Keratinocyte (primary cell): ENCODE results near the gene ZFP3. TPM values are rescaled to one million over a fixed set of nuclear protein-coding genes. Genes with fewer than 3 reads are reported as not detected.
"Not testable (repeated sequence)": the region's sequence is repeated elsewhere in the genome, so short reads cannot be mapped to it uniquely, and the experiment has no call there.

Experiments
- DNase-seq: peaks from one replicate; pipeline ENCODE4 v3.0.0-alpha.2; 2011; ENCODE audit warnings: low read depth, missing footprints, low spot score
- FAIRE-seq: peaks from 2 replicates; lab custom pipeline; 2011; peaks lifted over from hg19 to GRCh38; lab: Jason Lieb, UNC
- H2AFZ ChIP-seq: 2 replicates; pipeline ENCODE4 v1.6.0; 2012; ENCODE audit warnings: low read length, control low read depth, inconsistent platforms; ENCODE audit not compliant: control insufficient read depth
- H3K27ac ChIP-seq: 2 replicates; pipeline ENCODE4 v1.5.1; 2011; ENCODE audit warnings: low read length; ENCODE audit not compliant: control insufficient read depth, insufficient read depth
- H3K27me3 ChIP-seq: 3 replicates; pipeline ENCODE4 v1.6.0; 2011; ENCODE audit warnings: low read length; ENCODE audit not compliant: control insufficient read depth, insufficient read depth; ENCODE audit errors: extremely low read depth
- H3K36me3 ChIP-seq, 2 experiments: 2 replicates in 1 of 2; 3 replicates in 1 of 2; pipeline ENCODE4 v1.5.1; 2011; ENCODE audit warnings: low read length in 2 of 2, mild to moderate bottlenecking in 1 of 2; ENCODE audit not compliant: control insufficient read depth in 2 of 2, insufficient read depth in 2 of 2; ENCODE audit errors: extremely low read depth in 1 of 2
- H3K4me1 ChIP-seq: 3 replicates; pipeline ENCODE4 v1.5.1; 2011; ENCODE audit warnings: low read length; ENCODE audit not compliant: control insufficient read depth, insufficient read depth; ENCODE audit errors: extremely low read depth
- H3K4me2 ChIP-seq: 3 replicates; pipeline ENCODE4 v1.6.0; 2011; ENCODE audit warnings: low read depth, low read length; ENCODE audit not compliant: control insufficient read depth, insufficient read depth; ENCODE audit errors: extremely low read depth
- H3K4me3 ChIP-seq, 3 experiments: fragments of 200-600 bp in 1 of 3; sonication (generic) in 1 of 3; 2 replicates in 2 of 3; 3 replicates in 1 of 3; pipeline ENCODE4 v1.5.1; 2011 to 2016; ENCODE audit warnings: low read length in 3 of 3, mild to moderate bottlenecking in 3 of 3, control low read depth in 2 of 3, inconsistent platforms in 1 of 3, low read depth in 1 of 3, mixed read lengths in 1 of 3, mixed run types in 1 of 3, moderate library complexity in 1 of 3; ENCODE audit not compliant: control insufficient read depth in 2 of 3, insufficient read depth in 2 of 3; ENCODE audit errors: extremely low read depth in 1 of 3
- H3K79me2 ChIP-seq: 2 replicates; pipeline ENCODE4 v1.6.0; 2012; ENCODE audit warnings: low read length; ENCODE audit not compliant: control insufficient read depth, insufficient read depth
- H3K9ac ChIP-seq: 3 replicates; pipeline ENCODE4 v1.6.0; 2011; ENCODE audit warnings: low read length; ENCODE audit not compliant: control insufficient read depth, insufficient read depth; ENCODE audit errors: extremely low read depth
- H3K9me1 ChIP-seq: 3 replicates; pipeline ENCODE4 v1.6.0; 2011; ENCODE audit warnings: low read length; ENCODE audit not compliant: control insufficient read depth, insufficient read depth; ENCODE audit errors: extremely low read depth
- H3K9me3 ChIP-seq: 2 replicates; pipeline ENCODE4 v1.5.1; 2012; ENCODE audit warnings: low read depth, low read length; ENCODE audit not compliant: control insufficient read depth
- H4K20me1 ChIP-seq: 3 replicates; pipeline ENCODE4 v1.6.0; 2011; ENCODE audit warnings: low read length; ENCODE audit not compliant: control insufficient read depth, insufficient read depth; ENCODE audit errors: extremely low read depth
- CTCF ChIP-seq, 3 experiments: IDR thresholded peaks in 1 of 3; conservative IDR thresholded peaks in 1 of 3; optimal IDR thresholded peaks in 1 of 3; 2 replicates in 2 of 3; 3 replicates in 1 of 3; pipeline versions ENCODE3 to v1.5.1; 2011; ENCODE audit warnings: low read length in 3 of 3, mild to moderate bottlenecking in 3 of 3, moderate library complexity in 2 of 3, control low read depth in 1 of 3, inconsistent platforms in 1 of 3; ENCODE audit not compliant: insufficient read depth in 2 of 3; ENCODE audit errors: extremely low read depth in 1 of 3
- EZH2 ChIP-seq: IDR thresholded peaks from one replicate; pipeline ENCODE4 v1.6.1; 2012; ENCODE audit warnings: inconsistent platforms, mild to moderate bottlenecking, low read length, moderate library complexity
- dilution Hi-C: fragments of 300-500 bp; cut with MboI; formaldehyde crosslinking; loops from one replicate; pipeline ENCODE4 v1.7.0; 2020; ENCODE audit warnings: low sequenced_read_pairs; ENCODE audit not compliant: extremely low pct_ligation_motif_present
- polyA plus RNA-seq, 5 experiments: library from polyadenylated mRNA; depleted of rRNA in 3 of 5; stranded (reverse) in 3 of 5; stranded (forward) in 1 of 5; unstranded in 1 of 5; fragments of >200 nt; gene quantifications; 1 replicate in 1 of 5; 2 replicates in 3 of 5; 3 replicates in 1 of 5; pipeline versions ENCODE4 v1.2.1 to v1.2.3, GENCODE V29; 2011 to 2012; ENCODE audit warnings: missing spikeins in 2 of 5, low read depth in 1 of 5, low replicate concordance in 1 of 5

Gene ZFP3
- polyA plus RNA-seq, 1 donor (not counting 4 experiments of a cell fraction or from before 2014, with no cell fraction given) = 3.0 TPM

- Histone ChIP-seq H4K20me1 (no peaks in the 10 kb centered on the region), H3K9me3 (no peaks in the 10 kb centered on the region), H3K4me3 (no peak overlapping the region), H3K27ac (no peak overlapping the region), H3K36me3 (no peaks in the 10 kb centered on the region), H3K4me2 (no peak overlapping the region), H3K4me1 (no peaks in the 10 kb centered on the region), H3K27me3 (peaks cover 6% of the 10 kb centered on the region), H2AFZ (no peak overlapping the region), H3K9ac (no peak overlapping the region), H3K9me1 (no peaks in the 10 kb centered on the region), H3K79me2 (no peaks in the 10 kb centered on the region)
- no peak for FAIRE-seq
- dilution Hi-C loops = no loop called here
- TF ChIP-seq CTCF (optimal IDR thresholded peaks at IDR 0.05 in 1 of 3, IDR thresholded peaks at IDR 0.05 in 1 of 3, conservative IDR thresholded peaks at IDR 0.05 in 1 of 3; ENCODE audit: extremely low read depth in 1 of 3, insufficient read depth in 2 of 3, low read length in 3 of 3) (no peak), EZH2 (no peak)
- no peak for DNase-seq
Observed at GRCh38 chr17:5128905-5129535, 50.8 kb downstream of the ZFP3 start.

- H3K4me2 ChIP-seq, H3K9ac ChIP-seq, H3K27ac ChIP-seq, H3K36me3 ChIP-seq, H4K20me1 ChIP-seq, H3K4me1 ChIP-seq, H3K9me1 ChIP-seq, DNase-seq, H3K27me3 ChIP-seq, FAIRE-seq, H2AFZ ChIP-seq, H3K4me3 ChIP-seq, H3K9me3 ChIP-seq, dilution Hi-C loops, H3K79me2 ChIP-seq: not testable (repeated sequence)
Observed at GRCh38 chr17:5129770-5130169, 51.5 kb downstream of the ZFP3 start.

GRCh38 chr17:5130261-5130660 lies 52.0 kb downstream of the ZFP3 start:
- dilution Hi-C loops = not testable (repeated sequence)

GRCh38 chr17:5130687-5131086 lies 52.4 kb downstream of the ZFP3 start:
- dilution Hi-C loops, H3K9me3 ChIP-seq, H3K36me3 ChIP-seq, H2AFZ ChIP-seq, H3K9ac ChIP-seq, H3K9me1 ChIP-seq, H3K79me2 ChIP-seq, DNase-seq, H3K4me1 ChIP-seq, H3K4me2 ChIP-seq, H4K20me1 ChIP-seq, FAIRE-seq, H3K27ac ChIP-seq, H3K4me3 ChIP-seq, H3K27me3 ChIP-seq: not testable (repeated sequence)

More at GRCh38 chr17:5130261-5130660, 52.0 kb downstream of the ZFP3 start:
- not testable (repeated sequence) for H3K4me3 ChIP-seq, H3K9me3 ChIP-seq, H3K4me2 ChIP-seq, H3K4me1 ChIP-seq, FAIRE-seq, H3K9me1 ChIP-seq, H4K20me1 ChIP-seq, DNase-seq, H3K36me3 ChIP-seq, H3K27me3 ChIP-seq, H3K27ac ChIP-seq, H3K9ac ChIP-seq, H3K79me2 ChIP-seq, H2AFZ ChIP-seq
